Fibroblast of villous mesenchyme (primary cell): ENCODE measurements around the gene PAK6. TPM values are rescaled to one million over a fixed set of nuclear protein-coding genes. Genes with fewer than 3 reads are reported as not detected.

Source experiments
- DNase-seq: peaks from one replicate; pipeline ENCODE4 v3.0.0-alpha.2; 2010; ENCODE audit warnings: low read depth
- H3K4me3 ChIP-seq: 2 replicates; pipeline ENCODE4 v1.5.1; 2011; ENCODE audit warnings: low read depth, mild to moderate bottlenecking, low read length
- CTCF ChIP-seq: IDR thresholded peaks from 2 replicates; pipeline ENCODE4 v1.5.1; 2012; ENCODE audit warnings: low read depth, mild to moderate bottlenecking, low read length; ENCODE audit not compliant: insufficient read depth
- total RNA-seq: library from RNA; depleted of rRNA; stranded (reverse); fragments of >200 nt; gene quantifications from 2 replicates; pipeline ENCODE4 v1.2.3, GENCODE V29; 2012

PAK6 gene
- total RNA-seq, 1 donor, result under 0.01 TPM

GRCh38 chr15:40217166-40217824 lies 21.6 kb upstream of the PAK6 start:
- DNase-seq, result peak; percentile 77
- H3K4me3 ChIP-seq, result no peak overlapping the region
- peak; percentile 79 for TF ChIP-seq CTCF

GRCh38 chr15:40219801-40220200 lies 19.1 kb upstream of the PAK6 start:
- no peak overlapping the region for H3K4me3 ChIP-seq
- DNase-seq, result no peak
- no peak for TF ChIP-seq CTCF

GRCh38 chr15:40222131-40222530 lies 16.7 kb upstream of the PAK6 start:
- no peak for TF ChIP-seq CTCF
- no peak overlapping the region for H3K4me3 ChIP-seq
- no peak for DNase-seq

GRCh38 chr15:40226736-40227135 lies 12.1 kb upstream of the PAK6 start:
- no peak for TF ChIP-seq CTCF
- H3K4me3 ChIP-seq, result no peak overlapping the region
- DNase-seq, result no peak

GRCh38 chr15:40229316-40229715 lies 9.5 kb upstream of the PAK6 start:
- H3K4me3 ChIP-seq, result no peak overlapping the region
- no peak for TF ChIP-seq CTCF
- DNase-seq, result no peak

GRCh38 chr15:40229956-40230355 lies 8.9 kb upstream of the PAK6 start:
- H3K4me3 ChIP-seq, result no peak overlapping the region
- DNase-seq, result no peak
- TF ChIP-seq CTCF, result no peak

GRCh38 chr15:40232625-40233070 lies 6.2 kb upstream of the PAK6 start:
- peak; percentile 4 for DNase-seq
- no peak for TF ChIP-seq CTCF
- no peak overlapping the region for H3K4me3 ChIP-seq
